DOHH2 (cell line): Measurements from ENCODE around the gene B3GALNT2.

ENCODE experiments used
- CTCF ChIP-seq: fragments of 200-600 bp; sonication (generic); IDR thresholded peaks from one replicate; pipeline ENCODE4 v1.5.1; 2014; ENCODE audit warnings: antibody characterized with exemption, mild to moderate bottlenecking, low read depth, low read length; ENCODE audit not compliant: poor library complexity, severe bottlenecking
- EZH2phosphoT487 ChIP-seq: fragments of 200-600 bp; sonication (generic); IDR thresholded peaks from 2 replicates; pipeline ENCODE4 v1.6.1; 2017; ENCODE audit warnings: borderline replicate concordance, mild to moderate bottlenecking, antibody characterized with exemption, low read length, moderate library complexity, mixed read lengths

GRCh38 chr1:235403593-235403992 is 100.7 kb downstream of the B3GALNT2 start:
- TF ChIP-seq CTCF, result no peak
- TF ChIP-seq EZH2phosphoT487, result no peak
